ENCODE measurements around the gene GZMB. TPM values are rescaled to one million over a fixed set of nuclear protein-coding genes. Genes with fewer than 3 reads are reported as not detected.

GZMB gene
- total and polyA plus RNA-seq, 2 of the 13 experiments (the other 11 are each of a cell fraction or from before 2014, with no cell fraction given) = 0.12 TPM; not detected in 1

- intact Hi-C loops (cut with micrococcal nuclease; ENCODE audit: unreplicated experiment) = no loop called here
- in situ Hi-C loops (cut with HindIII; ENCODE audit: extremely low pct_ligation_motif_present, low pct_unique_long_range_greater_than_20kb) = no loop called here
- whole genome bisulfite sequencing (ENCODE audit: low lambda C conversion rate) = 9% methylated on average over 5 of the region's 5 CpGs
- no peak for FAIRE-seq
- CTCF ChIA-PET (ENCODE audit: low intra/inter-chr PET ratio, low total read pairs) = no interaction called here
- Histone ChIP-seq H2AFZ (ENCODE audit: low read length) (no peak overlapping the region), H3K79me2 (ENCODE audit: insufficient read depth, low read length) (no peaks in the 10 kb centered on the region), H3K9ac (ENCODE audit: insufficient read depth, low read depth, low read length) (no peak overlapping the region), H3K4me3 (replicated peaks in 1 of 3; ENCODE audit: insufficient read depth in 1 of 3, low read depth in 2 of 3, low read length in 3 of 3) (no peak overlapping the region), H4K20me1 (ENCODE audit: insufficient read depth, low read length) (no peaks in the 10 kb centered on the region), H3K4me1 (ENCODE audit: insufficient read depth, low read length) (no peaks in the 10 kb centered on the region), H3K4me2 (ENCODE audit: low read depth, low read length) (no peak overlapping the region), H3K27me3 (ENCODE audit: control insufficient read depth in 1 of 2, insufficient read depth in 2 of 2, low read length in 2 of 2) (no peaks in the 10 kb centered on the region; a peak in 1 of 5 replicates), H3K36me3 (replicated peaks in 1 of 2; ENCODE audit: control insufficient read depth in 1 of 2, insufficient read depth in 2 of 2, low read length in 2 of 2) (no peaks in the 10 kb centered on the region), H3K27ac (ENCODE audit: extremely low read length, insufficient read depth, low read length) (no peak overlapping the region), H3K9me3 (ENCODE audit: low read length) (no peaks in the 10 kb centered on the region)
- no peak for DNase-seq (ENCODE audit: low spot score)
- no TSS peak for BruUV-seq (replicated peaks)
- ATAC-seq = no peak
- POLR2A ChIA-PET = no interaction called here
- TF ChIP-seq FOXO1 (CRISPR knock-in tag; IDR thresholded peaks at IDR 0.05) = no peak
- no peak for TF ChIP-seq PLSCR1 (CRISPR knock-in tag; IDR thresholded peaks at IDR 0.05; ENCODE audit: borderline replicate concordance)
- TF ChIP-seq ZNF788 (CRISPR knock-in tag; IDR thresholded peaks at IDR 0.05; ENCODE audit: borderline replicate concordance) = no peak
- TF ChIP-seq SCMH1 (CRISPR knock-in tag; IDR thresholded peaks at IDR 0.05; ENCODE audit: borderline replicate concordance) = no peak
- no peak for TF ChIP-seq ZNF567 (CRISPR knock-in tag; IDR thresholded peaks at IDR 0.05; ENCODE audit: borderline replicate concordance)
- no peak for TF ChIP-seq ZZZ3 (CRISPR knock-in tag; IDR thresholded peaks at IDR 0.05; ENCODE audit: borderline replicate concordance)
- TF ChIP-seq ZNF225 (CRISPR knock-in tag; IDR thresholded peaks at IDR 0.05) = no peak
- no peak for TF ChIP-seq ZNF781 (CRISPR knock-in tag; IDR thresholded peaks at IDR 0.05; ENCODE audit: borderline replicate concordance, not compliant biosample characterization)
- TF ChIP-seq, protein P1, sequence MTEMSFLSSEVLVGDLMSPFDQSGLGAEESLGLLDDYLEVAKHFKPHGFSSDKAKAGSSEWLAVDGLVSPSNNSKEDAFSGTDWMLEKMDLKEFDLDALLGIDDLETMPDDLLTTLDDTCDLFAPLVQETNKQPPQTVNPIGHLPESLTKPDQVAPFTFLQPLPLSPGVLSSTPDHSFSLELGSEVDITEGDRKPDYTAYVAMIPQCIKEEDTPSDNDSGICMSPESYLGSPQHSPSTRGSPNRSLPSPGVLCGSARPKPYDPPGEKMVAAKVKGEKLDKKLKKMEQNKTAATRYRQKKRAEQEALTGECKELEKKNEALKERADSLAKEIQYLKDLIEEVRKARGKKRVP (CRISPR knock-in tag; IDR thresholded peaks at IDR 0.05) = no peak
- TF ChIP-seq ZNF772 (CRISPR knock-in tag; IDR thresholded peaks at IDR 0.05) = no peak
Measured at GRCh38 chr14:24662753-24663152, 28.8 kb upstream of the GZMB start.
